HEK293 (cell line): ENCODE results near the gene VRK3.

ENCODE experiments used
- CTCF ChIA-PET: fragments of 350-600 bp; formaldehyde crosslinking; extraction: SDS; loops from one replicate; lab custom pipeline; 2021; ENCODE audit warnings: antibody characterized with exemption; lab: Yijun Ruan, JAX
- POLR2A ChIA-PET: fragments of 300-600 bp; formaldehyde crosslinking; extraction: SDS; loops from one replicate; lab custom pipeline; 2020; ENCODE audit warnings: antibody characterized with exemption, inconsistent platforms; lab: Yijun Ruan, JAX
- H3K27ac ChIP-seq: fragments of 200-500 bp; sonication (Bioruptor generic); 2 replicates; pipeline ENCODE4 v1.5.1; 2014; ENCODE audit warnings: low read depth, low read length, control low read depth, inconsistent platforms; ENCODE audit errors: extremely low read depth
- H3K36me3 ChIP-seq, 2 experiments: fragments of 200-500 bp in 1 of 2; sonication (Bioruptor generic) in 1 of 2; 1 replicate in 1 of 2; 2 replicates in 1 of 2; pipeline ENCODE4 v1.5.1; 2014 to 2017; ENCODE audit warnings: inconsistent platforms in 2 of 2, low read length in 2 of 2; ENCODE audit not compliant: control insufficient read depth in 2 of 2, insufficient read depth in 1 of 2
- H3K4me1 ChIP-seq: fragments of 200-500 bp; sonication (Bioruptor generic); 2 replicates; pipeline ENCODE4 v1.5.1; 2014; ENCODE audit warnings: mild to moderate bottlenecking, low read length, inconsistent platforms; ENCODE audit not compliant: control insufficient read depth, insufficient read depth
- H3K4me3 ChIP-seq: 2 replicates; pipeline ENCODE4 v1.5.1; 2011; ENCODE audit warnings: low read depth, mild to moderate bottlenecking, control low read depth, low read length, moderate library complexity
- H3K9me3 ChIP-seq: fragments of 200-500 bp; sonication (Bioruptor generic); 2 replicates; pipeline ENCODE4 v1.5.1; 2014; ENCODE audit warnings: low read depth, low read length, inconsistent platforms; ENCODE audit not compliant: control insufficient read depth, insufficient read depth
- INSM2 ChIP-seq: fragments of 450-650 bp; formaldehyde crosslinking; IDR thresholded peaks from 2 replicates; pipeline ENCODE4 v1.5.1; 2016; ENCODE audit warnings: missing biosample characterization, missing genetic modification characterization
- KLF7 ChIP-seq: fragments of 450-650 bp; formaldehyde crosslinking; IDR thresholded peaks from 2 replicates; pipeline ENCODE4 v1.5.1; 2016; ENCODE audit warnings: missing biosample characterization, missing genetic modification characterization, borderline replicate concordance
- OSR2 ChIP-seq: fragments of 450-650 bp; formaldehyde crosslinking; IDR thresholded peaks from 2 replicates; pipeline ENCODE4 v1.5.1; 2016; ENCODE audit warnings: missing biosample characterization, missing genetic modification characterization
- REST ChIP-seq: fragments of 450-650 bp; formaldehyde crosslinking; IDR thresholded peaks from 2 replicates; pipeline ENCODE4 v1.5.1; 2016; ENCODE audit warnings: missing biosample characterization, missing genetic modification characterization
- SP3 ChIP-seq: fragments of 450-650 bp; formaldehyde crosslinking; IDR thresholded peaks from 2 replicates; pipeline ENCODE4 v1.5.1; 2016; ENCODE audit warnings: missing biosample characterization, missing genetic modification characterization
- TSHZ1 ChIP-seq: fragments of 450-650 bp; formaldehyde crosslinking; IDR thresholded peaks from 2 replicates; pipeline ENCODE4 v1.5.1; 2016; ENCODE audit warnings: missing biosample characterization, missing genetic modification characterization, borderline replicate concordance
- ZFP37 ChIP-seq: fragments of 450-650 bp; formaldehyde crosslinking; IDR thresholded peaks from 2 replicates; pipeline ENCODE4 v1.5.1; 2016; ENCODE audit warnings: missing biosample characterization, missing genetic modification characterization
- ZNF155 ChIP-seq: fragments of 450-650 bp; formaldehyde crosslinking; IDR thresholded peaks from 2 replicates; pipeline ENCODE4 v1.5.1; 2016; ENCODE audit warnings: missing biosample characterization, missing genetic modification characterization
- ZNF19 ChIP-seq: fragments of 450-650 bp; formaldehyde crosslinking; IDR thresholded peaks from 2 replicates; pipeline ENCODE4; 2016; ENCODE audit warnings: missing biosample characterization, missing genetic modification characterization, low read depth
- ZNF202 ChIP-seq: fragments of 450-650 bp; formaldehyde crosslinking; IDR thresholded peaks from 2 replicates; pipeline ENCODE4 v1.5.1; 2016; ENCODE audit warnings: missing biosample characterization, missing genetic modification characterization, borderline replicate concordance
- ZNF214 ChIP-seq: fragments of 450-650 bp; formaldehyde crosslinking; IDR thresholded peaks from 2 replicates; pipeline ENCODE4 v1.5.1; 2017; ENCODE audit warnings: missing biosample characterization, mild to moderate bottlenecking, missing genetic modification characterization, borderline replicate concordance
- ZNF394 ChIP-seq: fragments of 450-650 bp; formaldehyde crosslinking; IDR thresholded peaks from 2 replicates; pipeline ENCODE4 v1.5.1; 2016; ENCODE audit warnings: missing biosample characterization, missing genetic modification characterization, mild to moderate bottlenecking, moderate library complexity, borderline replicate concordance
- ZNF398 ChIP-seq: fragments of 450-650 bp; formaldehyde crosslinking; IDR thresholded peaks from 2 replicates; pipeline ENCODE4 v1.5.1; 2017; ENCODE audit warnings: missing biosample characterization, missing genetic modification characterization
- ZNF48 ChIP-seq: fragments of 450-650 bp; formaldehyde crosslinking; IDR thresholded peaks from 2 replicates; pipeline ENCODE4 v1.5.1; 2016; ENCODE audit warnings: missing biosample characterization, missing genetic modification characterization
- ZNF639 ChIP-seq: fragments of 450-650 bp; formaldehyde crosslinking; IDR thresholded peaks from 2 replicates; pipeline ENCODE4 v1.5.1; 2016; ENCODE audit warnings: missing biosample characterization, missing genetic modification characterization
- ZSCAN4 ChIP-seq: fragments of 450-650 bp; formaldehyde crosslinking; IDR thresholded peaks from 2 replicates; pipeline ENCODE4 v1.5.1; 2017; ENCODE audit warnings: missing biosample characterization, missing genetic modification characterization

The VRK3 gene

GRCh38 chr19:50003810-50004419, 21.3 kb downstream of the VRK3 start (continued):
- peak; percentile 21; the same call in 1 of the 2 replicates for TF ChIP-seq INSM2
- TF ChIP-seq OSR2: peak; percentile 41; the same call in 1 of the 2 replicates
- TF ChIP-seq ZNF398 (tag by site-specific recombination): peak; percentile 67
- TF ChIP-seq SP3 (tag by site-specific recombination): 0 out of 2 replicates have a peak, but pooled peaks have one; percentile 13
- 0 out of 2 replicates have a peak, but pooled peaks have one; percentile 21 for TF ChIP-seq ZFP37 (tag by site-specific recombination)
- TF ChIP-seq ZNF394 (tag by site-specific recombination): 0 out of 2 replicates have a peak, but pooled peaks have one; percentile 24

GRCh38 chr19:50003254-50003788, 21.9 kb downstream of the VRK3 start:
- Histone ChIP-seq H3K9me3 (no peaks in the 10 kb centered on the region), H3K27ac (0 out of 2 replicates have a peak overlapping the region, but pooled peaks have one; percentile 9), H3K4me1 (peaks cover 5% of the 10 kb centered on the region; the same call in 1 of the 2 replicates), H3K4me3 (no peak overlapping the region), H3K36me3 (peaks cover 24 to 87% of the 10 kb centered on the region in 2 experiments)
- ChIA-PET CTCF (interaction anchor here (0.7 to 1.5 kb wide), 3 partner anchors 18 to 66 kb away, joined by 3 to 4 read pairs (median 3); no protein-coding TSS in a partner anchor), POLR2A (interaction anchor here (0.5 to 1.1 kb wide), 4 partner anchors 8 to 58 kb away, joined by 3 to 7 read pairs (median 3); partner anchors contain the start of genes VRK3 and ZNF473)
- TF ChIP-seq ZNF639 (tag by site-specific recombination) (no peak), REST (tag by site-specific recombination) (peak; percentile 29; the same call in 1 of the 2 replicates)

GRCh38 chr19:50002386-50002960, 22.7 kb downstream of the VRK3 start:
- POLR2A ChIA-PET: interaction anchor here (1.1 kb wide), 2 partner anchors 9 to 72 kb away, joined by 3 read pairs; no protein-coding TSS in a partner anchor
- Histone ChIP-seq H3K4me3 (no peak overlapping the region), H3K36me3 (peaks cover 27 to 84% of the 10 kb centered on the region in 2 experiments), H3K27ac (no peak overlapping the region), H3K9me3 (no peaks in the 10 kb centered on the region), H3K4me1 (peaks cover 5% of the 10 kb centered on the region; the same call in 1 of the 2 replicates)
- CTCF ChIA-PET: interaction anchor here (0.6 to 1.4 kb wide), 3 partner anchors 17 to 257 kb away, joined by 3 read pairs; no protein-coding TSS in a partner anchor
- TF ChIP-seq KLF7 (tag by site-specific recombination): no peak
- TF ChIP-seq ZNF155: no peak
- no peak for TF ChIP-seq ZNF214 (tag by site-specific recombination)
- no peak for TF ChIP-seq TSHZ1 (tag by site-specific recombination)
- no peak for TF ChIP-seq ZNF202 (tag by site-specific recombination)
- no peak for TF ChIP-seq ZNF48 (tag by site-specific recombination)
- no peak for TF ChIP-seq ZSCAN4 (tag by site-specific recombination)
- TF ChIP-seq ZNF19 (tag by site-specific recombination): no peak
